ENCODE data around the gene CNGB1.

DNA sequence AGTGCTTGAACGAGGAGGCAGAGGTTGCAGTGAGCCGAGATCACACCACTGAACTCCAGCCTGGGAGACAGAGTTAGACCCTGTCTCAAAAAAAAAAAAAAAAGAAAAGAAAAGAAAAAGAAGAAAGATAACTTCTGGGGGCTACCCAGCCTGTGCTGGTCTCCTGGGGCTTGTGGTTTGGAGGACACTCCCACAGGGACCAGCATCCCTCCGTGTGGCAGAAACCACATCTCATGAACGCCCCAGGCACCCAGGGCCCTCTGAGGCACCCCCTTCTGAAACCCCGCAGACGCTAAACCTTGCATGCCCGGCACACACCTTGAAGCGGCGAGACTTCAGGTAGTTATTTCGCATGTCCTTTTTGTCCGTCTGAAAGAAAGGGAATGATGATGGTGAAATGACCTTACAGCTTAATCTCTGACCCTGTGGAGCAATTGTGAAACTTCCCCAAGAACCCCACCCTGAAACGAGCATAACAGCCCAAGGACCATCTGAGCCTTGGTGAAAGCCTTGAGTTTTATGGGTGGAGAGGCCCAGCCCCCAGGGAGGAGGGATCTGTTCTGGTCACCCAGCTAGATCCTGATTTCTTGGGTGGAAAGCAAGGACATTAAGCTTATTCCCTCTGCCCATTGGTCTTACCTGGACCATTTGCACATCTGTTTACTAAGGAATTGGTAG lies 55.0 kb downstream of the CNGB1 start:
- TF ChIP-seq, protein P1, sequence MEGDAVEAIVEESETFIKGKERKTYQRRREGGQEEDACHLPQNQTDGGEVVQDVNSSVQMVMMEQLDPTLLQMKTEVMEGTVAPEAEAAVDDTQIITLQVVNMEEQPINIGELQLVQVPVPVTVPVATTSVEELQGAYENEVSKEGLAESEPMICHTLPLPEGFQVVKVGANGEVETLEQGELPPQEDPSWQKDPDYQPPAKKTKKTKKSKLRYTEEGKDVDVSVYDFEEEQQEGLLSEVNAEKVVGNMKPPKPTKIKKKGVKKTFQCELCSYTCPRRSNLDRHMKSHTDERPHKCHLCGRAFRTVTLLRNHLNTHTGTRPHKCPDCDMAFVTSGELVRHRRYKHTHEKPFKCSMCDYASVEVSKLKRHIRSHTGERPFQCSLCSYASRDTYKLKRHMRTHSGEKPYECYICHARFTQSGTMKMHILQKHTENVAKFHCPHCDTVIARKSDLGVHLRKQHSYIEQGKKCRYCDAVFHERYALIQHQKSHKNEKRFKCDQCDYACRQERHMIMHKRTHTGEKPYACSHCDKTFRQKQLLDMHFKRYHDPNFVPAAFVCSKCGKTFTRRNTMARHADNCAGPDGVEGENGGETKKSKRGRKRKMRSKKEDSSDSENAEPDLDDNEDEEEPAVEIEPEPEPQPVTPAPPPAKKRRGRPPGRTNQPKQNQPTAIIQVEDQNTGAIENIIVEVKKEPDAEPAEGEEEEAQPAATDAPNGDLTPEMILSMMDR (IDR thresholded peaks at IDR 0.05): no peak
- TF ChIP-seq EP300 (IDR thresholded peaks at IDR 0.05) (no peak), POLR2A (IDR thresholded peaks at IDR 0.05) (no peak)

Data from ovary (tissue), 3 donors.